ENCODE results near the gene STMND1. TPM values are rescaled to one million over a fixed set of nuclear protein-coding genes. Genes with fewer than 3 reads are reported as not detected.

STMND1 gene
- total and polyA plus RNA-seq, 10 of the 15 experiments (the other 5 are each of a cell fraction or from before 2014, with no cell fraction given): 0.15 TPM; not detected in 9

GRCh38 chr6:17100806-17101205 lies 1.0 kb upstream of the STMND1 start:
- ChIA-PET SMC1A (ENCODE audit: uncharacterized antibody, unreplicated experiment) (no interaction called here), CTCF (no interaction called here), RAD21 (ENCODE audit: unreplicated experiment) (no interaction called here), POLR2A (no interaction called here)
- FAIRE-seq (no peak), DNase-seq (ENCODE audit: low read depth, low spot score) (no peak), ATAC-seq (no peak)
- Histone ChIP-seq H3K9ac (ENCODE audit: control insufficient read depth, insufficient read depth, low read length) (no peak overlapping the region), H3K4me1 (ENCODE audit: control insufficient read depth, insufficient read depth, low read length) (no peaks in the 10 kb centered on the region), H3K79me2 (ENCODE audit: control insufficient read depth, insufficient read depth, low read length) (no peaks in the 10 kb centered on the region), H3K27ac (ENCODE audit: control insufficient read depth, insufficient read depth) (no peak overlapping the region), H2AFZ (ENCODE audit: control insufficient read depth, low read depth, low read length) (no peak overlapping the region), H3K36me3 (ENCODE audit: control insufficient read depth in 2 of 2, insufficient read depth in 2 of 2, low read length in 1 of 2) (no peaks in the 10 kb centered on the region), H3K4me2 (ENCODE audit: control insufficient read depth, insufficient read depth) (no peak overlapping the region), H3K9me3 (replicated peaks; ENCODE audit: control insufficient read depth, insufficient read depth, low read length) (no peaks in the 10 kb centered on the region; the same call in 2 of the 3 replicates), H3K4me3 (no peak overlapping the region), H4K20me1 (ENCODE audit: control insufficient read depth, insufficient read depth) (no peaks in the 10 kb centered on the region), H3K27me3 (replicated peaks in 1 of 2; ENCODE audit: control insufficient read depth in 2 of 2, insufficient read depth in 2 of 2, low read length in 1 of 2) (peaks cover 0 to 3% of the 10 kb centered on the region in 2 experiments; a peak in 2 of 4 replicates)
- BruUV-seq (replicated peaks): no TSS peak
- TF ChIP-seq IRF3 (IDR thresholded peaks at IDR 0.05): no peak
- no peak for TF ChIP-seq MTA3 (IDR thresholded peaks at IDR 0.05; ENCODE audit: borderline replicate concordance, low read length)
- TF ChIP-seq IKZF1 (conservative IDR thresholded peaks at IDR 0.05): no peak
- no peak for TF ChIP-seq ATF7 (IDR thresholded peaks at IDR 0.05; ENCODE audit: low read depth)
- intact Hi-C loops (cut with micrococcal nuclease; ENCODE audit: unreplicated experiment): no loop called here
- in situ Hi-C loops (cut with MboI): no loop called here
- 5% methylated on average over 1 of the region's 1 CpG for WGBS (ENCODE audit: insufficient coverage, insufficient replicate concordance, low lambda C conversion rate, missing lambda C conversion rate)

GRCh38 chr6:17102258-17102870 lies 514 bp downstream of the STMND1 start:
- CTCF ChIA-PET: no interaction called here
- H3K36me3 ChIP-seq (ENCODE audit: control insufficient read depth in 2 of 2, insufficient read depth in 2 of 2, low read length in 1 of 2): no peaks in the 10 kb centered on the region
- FAIRE-seq (no peak), ATAC-seq (no peak), DNase-seq (ENCODE audit: low read depth, low spot score) (no peak)
- H3K27me3 ChIP-seq (replicated peaks in 1 of 2; ENCODE audit: control insufficient read depth in 2 of 2, insufficient read depth in 2 of 2, low read length in 1 of 2): peaks cover 0 to 3% of the 10 kb centered on the region in 2 experiments; a peak in 2 of 4 replicates
- H3K4me3 ChIP-seq: no peak overlapping the region
- in situ Hi-C loops (cut with MboI): no loop called here
- no peaks in the 10 kb centered on the region for H3K4me1 ChIP-seq (ENCODE audit: control insufficient read depth, insufficient read depth, low read length)
- no peak for TF ChIP-seq LARP7 (IDR thresholded peaks at IDR 0.05)
- no peak for TF ChIP-seq STAT1 (conservative IDR thresholded peaks at IDR 0.05)
- no peak for TF ChIP-seq KAT2A (conservative IDR thresholded peaks at IDR 0.05; ENCODE audit: control insufficient read depth, low read depth, low read length)
- no peak for TF ChIP-seq CREM (IDR thresholded peaks at IDR 0.05; ENCODE audit: low read depth)
- TF ChIP-seq SMC3 (IDR thresholded peaks at IDR 0.05; ENCODE audit: borderline replicate concordance, low read length): no peak
- no peak for TF ChIP-seq RELB (IDR thresholded peaks at IDR 0.05; ENCODE audit: low read depth)
- intact Hi-C loops (cut with micrococcal nuclease; ENCODE audit: unreplicated experiment): no loop called here
- H3K9me3 ChIP-seq (replicated peaks; ENCODE audit: control insufficient read depth, insufficient read depth, low read length): no peaks in the 10 kb centered on the region; the same call in 2 of the 3 replicates
- BruUV-seq (replicated peaks): no TSS peak
- H4K20me1 ChIP-seq (ENCODE audit: control insufficient read depth, insufficient read depth): no peaks in the 10 kb centered on the region
- no peak overlapping the region for H2AFZ ChIP-seq (ENCODE audit: control insufficient read depth, low read depth, low read length)
- SMC1A ChIA-PET (ENCODE audit: uncharacterized antibody, unreplicated experiment): no interaction called here
- no peak overlapping the region for H3K27ac ChIP-seq (ENCODE audit: control insufficient read depth, insufficient read depth)
- no peak overlapping the region for H3K4me2 ChIP-seq (ENCODE audit: control insufficient read depth, insufficient read depth)
- no peaks in the 10 kb centered on the region for H3K79me2 ChIP-seq (ENCODE audit: control insufficient read depth, insufficient read depth, low read length)
- POLR2A ChIA-PET: no interaction called here
- RAD21 ChIA-PET (ENCODE audit: unreplicated experiment): no interaction called here
- 56% methylated on average over 23 of the region's 23 CpGs for WGBS (ENCODE audit: insufficient coverage, insufficient replicate concordance, low lambda C conversion rate, missing lambda C conversion rate)
- no peak overlapping the region for H3K9ac ChIP-seq (ENCODE audit: control insufficient read depth, insufficient read depth, low read length)

All from GM12878 (cell line).